ENCODE results near the gene HCK.

HCK gene

GRCh38 chr20:32018269-32019155 lies 33.5 kb upstream of the HCK start:
- no peak for TF ChIP-seq CTCF (IDR thresholded peaks at IDR 0.05; ENCODE audit: control insufficient read depth, insufficient read depth, low read depth, low read length, missing control alignments)
- no peak for DNase-seq (ENCODE audit: low read depth)
- no peak overlapping the region; the same call in 1 of the 2 replicates for H3K4me3 ChIP-seq (ENCODE audit: control insufficient read depth, low read depth, low read length)

GRCh38 chr20:32019156-32019510 lies 32.9 kb upstream of the HCK start:
- DNase-seq (ENCODE audit: low read depth): no peak
- TF ChIP-seq CTCF (IDR thresholded peaks at IDR 0.05; ENCODE audit: control insufficient read depth, insufficient read depth, low read depth, low read length, missing control alignments): no peak
- no peak overlapping the region for H3K4me3 ChIP-seq (ENCODE audit: control insufficient read depth, low read depth, low read length)

GRCh38 chr20:32019563-32020463 lies 32.2 kb upstream of the HCK start:
- no peak overlapping the region for H3K4me3 ChIP-seq (ENCODE audit: control insufficient read depth, low read depth, low read length)
- no peak for TF ChIP-seq CTCF (IDR thresholded peaks at IDR 0.05; ENCODE audit: control insufficient read depth, insufficient read depth, low read depth, low read length, missing control alignments)

GRCh38 chr20:32021091-32021490 lies 31.0 kb upstream of the HCK start:
- DNase-seq (ENCODE audit: low read depth): no peak
- no peak overlapping the region for H3K4me3 ChIP-seq (ENCODE audit: control insufficient read depth, low read depth, low read length)
- TF ChIP-seq CTCF (IDR thresholded peaks at IDR 0.05; ENCODE audit: control insufficient read depth, insufficient read depth, low read depth, low read length, missing control alignments): no peak

More at GRCh38 chr20:32019563-32020463, 32.2 kb upstream of the HCK start:
- no peak for DNase-seq (ENCODE audit: low read depth)

GRCh38 chr20:32024683-32025295 lies 27.3 kb upstream of the HCK start:
- no peak for TF ChIP-seq CTCF (IDR thresholded peaks at IDR 0.05; ENCODE audit: control insufficient read depth, insufficient read depth, low read depth, low read length, missing control alignments)
- no peak for DNase-seq (ENCODE audit: low read depth)
- no peak overlapping the region for H3K4me3 ChIP-seq (ENCODE audit: control insufficient read depth, low read depth, low read length)

GRCh38 chr20:32027643-32028042 lies 24.4 kb upstream of the HCK start:
- H3K4me3 ChIP-seq (ENCODE audit: control insufficient read depth, low read depth, low read length): no peak overlapping the region
- no peak for TF ChIP-seq CTCF (IDR thresholded peaks at IDR 0.05; ENCODE audit: control insufficient read depth, insufficient read depth, low read depth, low read length, missing control alignments)
- DNase-seq (ENCODE audit: low read depth): no peak
